Naive thymus-derived CD4-positive, alpha-beta T cell (primary cell): ENCODE measurements around the gene WWC2. TPM values are rescaled to one million over a fixed set of nuclear protein-coding genes. Genes with fewer than 3 reads are reported as not detected.

Source experiments
- ATAC-seq: fragments of 150-1000 bp; cut with Tn5 transposase; 2 replicates; pipeline ENCODE4 v1.10.0; 2021; ENCODE audit warnings: mild to moderate bottlenecking, moderate library complexity
- CTCF ChIA-PET: fragments of 350-600 bp; sonication (Branson Sonifier 250); formaldehyde crosslinking; loops from one replicate; lab custom pipeline; 2021; ENCODE audit warnings: antibody characterized with exemption; lab: Charles Lee
- POLR2A ChIA-PET: fragments of 350-600 bp; sonication (Branson Sonifier 250); formaldehyde crosslinking; loops from one replicate; lab custom pipeline; 2021; ENCODE audit warnings: antibody characterized with exemption, inconsistent platforms; lab: Charles Lee
- DNase-seq, 9 donors: peaks; one replicate each; pipeline versions ENCODE4 v3.0.0 to v3.0.0-alpha.2; 2020 to 2022; ENCODE audit warnings: mixed read lengths in 1 of 9
- H3K27ac ChIP-seq: one replicate; pipeline ENCODE4 v1.7.0; 2013; ENCODE audit warnings: mild to moderate bottlenecking, low read depth, low read length, moderate library complexity
- H3K27me3 ChIP-seq, 2 donors: one replicate each; pipeline ENCODE4 v1.7.0; 2013; ENCODE audit warnings: low read length in 2 of 2, mild to moderate bottlenecking in 2 of 2, moderate library complexity in 2 of 2; ENCODE audit not compliant: control insufficient read depth in 2 of 2, insufficient read depth in 2 of 2
- H3K36me3 ChIP-seq, 3 experiments: 1 replicate in 2 of 3; 2 replicates in 1 of 3; pipeline ENCODE4 v1.7.0; 2013; ENCODE audit warnings: low read length in 3 of 3, mild to moderate bottlenecking in 3 of 3, moderate library complexity in 1 of 3; ENCODE audit not compliant: insufficient read depth in 3 of 3, control insufficient read depth in 2 of 3
- H3K4me1 ChIP-seq, 2 donors: one replicate each; pipeline ENCODE4 v1.7.0; 2013; ENCODE audit warnings: low read length in 2 of 2, mild to moderate bottlenecking in 2 of 2, moderate library complexity in 1 of 2; ENCODE audit not compliant: control insufficient read depth in 2 of 2, insufficient read depth in 2 of 2
- H3K4me3 ChIP-seq: 2 replicates; pipeline ENCODE4 v1.7.0; 2013; ENCODE audit warnings: mild to moderate bottlenecking, low read length
- H3K9me3 ChIP-seq, 3 experiments: 1 replicate in 2 of 3; 2 replicates in 1 of 3; pipeline ENCODE4 v1.7.0; 2013; ENCODE audit warnings: low read length in 3 of 3; ENCODE audit not compliant: control insufficient read depth in 2 of 3
- H3K27ac Mint-ChIP-seq, 9 donors: one replicate each; pipeline ENCODE4 v1.8.0; 2020 to 2022; ENCODE audit warnings: mixed read lengths in 9 of 9, mild to moderate bottlenecking in 8 of 9, moderate library complexity in 5 of 9, inconsistent platforms in 2 of 9
- H3K27me3 Mint-ChIP-seq, 5 donors: one replicate each; pipeline ENCODE4 v1.8.0; 2021 to 2022; ENCODE audit warnings: mixed read lengths in 5 of 5, mild to moderate bottlenecking in 1 of 5
- H3K36me3 Mint-ChIP-seq, 5 donors: one replicate each; pipeline ENCODE4 v1.8.0; 2020 to 2022; ENCODE audit warnings: mixed read lengths in 5 of 5, mild to moderate bottlenecking in 3 of 5, inconsistent platforms in 1 of 5
- H3K4me1 Mint-ChIP-seq, 7 donors: one replicate each; pipeline ENCODE4 v1.8.0; 2020 to 2022; ENCODE audit warnings: mixed read lengths in 7 of 7, mild to moderate bottlenecking in 3 of 7, inconsistent platforms in 1 of 7
- H3K4me3 Mint-ChIP-seq, 10 donors: one replicate each; pipeline ENCODE4 v1.8.0; 2020 to 2022; ENCODE audit warnings: mild to moderate bottlenecking in 10 of 10, mixed read lengths in 10 of 10, moderate library complexity in 6 of 10, inconsistent platforms in 2 of 10
- H3K9me3 Mint-ChIP-seq, 11 donors: one replicate each; pipeline ENCODE4 v1.8.0; 2020 to 2022; ENCODE audit warnings: mixed read lengths in 11 of 11, mild to moderate bottlenecking in 4 of 11, inconsistent platforms in 1 of 11, moderate library complexity in 1 of 11
- intact Hi-C, 2 donors: fragments of 100-400 bp; cut with micrococcal nuclease; formaldehyde crosslinking; loops; one replicate each; pipeline ENCODE4 v1.15.1; 2023
- polyA plus RNA-seq, 2 donors: library from polyadenylated mRNA; unstranded; fragments of 300-500 nt; fragmentation: Illumina TruSeq; gene quantifications; one replicate each; pipeline ENCODE4 v1.2.3, GENCODE V29; 2021
- total RNA-seq, 6 experiments: library from RNA in 5 of 6; stranded (reverse) in 5 of 6; gene quantifications; 1 replicate in 5 of 6; 2 replicates in 1 of 6; pipeline ENCODE4 v1.2.3 and lab custom pipeline; 2021 to 2026

WWC2 gene
- total and polyA plus RNA-seq, 7 experiments from 2014 or later, result 0.07 to 13.8 (median 9.9) TPM

DNA sequence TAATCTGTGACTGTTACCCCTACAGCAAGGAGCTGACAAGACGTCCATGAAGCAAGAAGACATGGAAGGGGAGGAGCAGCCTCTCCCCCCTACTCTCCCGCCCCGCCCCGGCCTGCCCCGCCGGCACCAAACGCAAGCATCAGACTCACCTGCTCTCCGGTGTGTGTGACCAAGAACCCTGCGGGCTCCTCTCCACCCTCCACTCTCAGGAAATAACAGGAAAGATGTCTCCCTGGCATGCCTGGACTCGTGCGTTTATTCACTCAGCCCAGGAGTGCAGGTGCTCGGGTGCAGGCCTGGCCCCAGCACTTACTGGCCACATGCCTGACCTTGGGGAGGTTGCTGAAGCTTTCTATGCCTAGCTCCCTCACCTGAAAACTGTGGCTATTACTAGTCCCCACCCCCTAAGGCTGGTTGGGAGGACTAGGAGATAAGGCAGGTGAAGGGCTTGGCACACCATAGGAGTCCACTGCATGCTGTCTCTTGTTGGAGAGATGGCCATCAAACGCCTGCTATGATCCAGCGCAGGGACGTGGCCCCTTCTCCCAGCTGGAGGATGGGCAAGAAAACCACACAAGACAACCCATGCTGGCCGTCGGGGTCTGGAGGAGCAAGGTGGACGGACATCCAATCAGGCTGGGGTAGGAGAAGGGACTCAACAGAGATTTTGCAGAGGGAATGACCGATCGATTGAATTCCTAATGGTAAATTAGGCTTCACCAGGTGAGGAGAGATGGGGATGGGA is 258.0 kb downstream of the WWC2 start:
- H3K27ac Mint-ChIP-seq, result no peak overlapping the region
- no peak overlapping the region for H3K27ac ChIP-seq
- H3K9me3 Mint-ChIP-seq, result peaks cover 0 to 3% (median 0%) of the 10 kb centered on the region in 11 donors
- H3K27me3 Mint-ChIP-seq, result peaks cover 0 to 2% (median 0%) of the 10 kb centered on the region in 5 donors
- no peak overlapping the region for H3K4me3 Mint-ChIP-seq
- ChIA-PET CTCF (no interaction called here), POLR2A (no interaction called here)
- no peaks in the 10 kb centered on the region for H3K9me3 ChIP-seq
- no peaks in the 10 kb centered on the region for H3K27me3 ChIP-seq
- no peaks in the 10 kb centered on the region for H3K4me1 ChIP-seq
- DNase-seq, result no peak
- H3K36me3 Mint-ChIP-seq, result peaks cover 0 to 3% (median 0%) of the 10 kb centered on the region in 5 donors
- H3K4me1 Mint-ChIP-seq, result no peaks in the 10 kb centered on the region
- H3K4me3 ChIP-seq, result no peak overlapping the region
- no peak for ATAC-seq
- intact Hi-C loops, result no loop called here
- no peaks in the 10 kb centered on the region for H3K36me3 ChIP-seq

DNA sequence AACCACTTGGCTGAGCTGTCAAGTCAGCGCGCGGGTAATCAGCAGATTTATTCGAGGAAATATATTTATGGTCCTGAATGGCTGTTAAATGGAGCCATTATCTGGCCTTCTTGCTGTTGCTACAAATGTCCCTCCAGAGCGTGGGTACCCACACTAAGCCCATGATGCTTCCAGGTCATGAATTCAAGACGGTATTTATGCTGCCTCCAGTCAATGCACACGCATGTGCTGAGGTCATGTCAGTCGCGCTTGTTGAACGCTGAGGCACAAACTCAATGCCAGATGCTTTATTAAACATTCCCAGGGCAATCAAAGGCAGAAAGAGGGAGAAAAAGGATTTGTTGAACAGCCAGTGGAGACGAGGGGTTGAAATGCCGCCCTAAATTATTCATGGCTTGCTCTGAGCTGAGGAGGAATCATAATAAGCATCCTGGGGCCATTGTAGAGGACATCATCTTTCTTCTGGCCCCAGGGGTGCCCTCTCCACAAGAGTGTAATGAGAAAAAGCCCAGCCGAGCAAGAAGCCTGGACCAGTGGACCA is 259.2 kb downstream of the WWC2 start:
- no peak for DNase-seq
- Histone ChIP-seq H3K36me3 (no peaks in the 10 kb centered on the region), H3K9me3 (no peaks in the 10 kb centered on the region), H3K4me1 (no peaks in the 10 kb centered on the region), H3K27me3 (no peaks in the 10 kb centered on the region), H3K4me3 (no peak overlapping the region), H3K27ac (no peak overlapping the region)
- Mint-ChIP-seq H3K4me1 (no peaks in the 10 kb centered on the region), H3K36me3 (no peaks in the 10 kb centered on the region), H3K27ac (no peak overlapping the region), H3K4me3 (no peak overlapping the region), H3K27me3 (peaks cover 0 to 4% (median 0%) of the 10 kb centered on the region in 5 donors), H3K9me3 (peaks cover 0 to 3% (median 0%) of the 10 kb centered on the region in 11 donors)
- POLR2A ChIA-PET, result interaction anchor here (0.6 kb wide), 1 partner anchor 430 kb away, joined by 3 read pairs; no protein-coding TSS in a partner anchor
- intact Hi-C loops, result no loop called here
- CTCF ChIA-PET, result no interaction called here
- no peak for ATAC-seq

DNA sequence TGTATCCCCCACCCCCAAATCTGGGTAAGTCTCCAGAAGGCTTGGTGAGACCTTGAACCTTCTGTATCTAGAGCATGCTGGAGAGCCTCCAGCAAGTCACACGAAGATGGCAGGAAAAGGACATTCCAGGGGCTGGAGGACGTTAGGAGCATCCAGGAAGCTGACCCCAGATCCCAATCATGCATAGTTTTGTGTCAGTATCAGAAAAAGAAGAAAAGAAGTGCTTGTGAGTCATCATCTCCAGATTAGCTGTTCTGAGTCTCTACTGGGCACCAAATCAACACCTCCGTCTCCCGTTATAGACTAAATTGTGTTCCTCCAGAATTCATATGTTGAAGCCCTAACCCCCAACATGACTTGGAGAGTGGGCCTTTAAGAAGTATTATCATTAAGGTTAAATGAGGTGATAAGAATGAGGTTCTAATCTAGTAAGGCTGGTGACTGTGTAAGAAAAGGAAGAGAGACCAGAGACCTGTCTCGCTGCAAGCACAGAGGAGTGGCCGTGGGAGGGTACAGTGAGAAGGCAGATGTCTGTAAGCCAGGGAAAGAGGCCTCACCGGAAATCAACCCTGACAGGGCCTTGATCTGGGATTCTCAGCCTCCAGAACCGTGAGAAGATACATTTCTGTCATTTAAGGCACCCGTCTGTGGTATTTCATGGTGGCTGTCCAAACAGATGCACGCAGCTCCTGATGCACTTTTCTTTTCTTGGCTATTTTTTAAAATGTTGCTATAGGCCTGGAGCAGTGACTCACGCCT is 261.3 kb downstream of the WWC2 start:
- H3K9me3 Mint-ChIP-seq, result peaks cover 0 to 3% (median 0%) of the 10 kb centered on the region in 11 donors
- ChIA-PET POLR2A (no interaction called here), CTCF (no interaction called here)
- H3K27me3 ChIP-seq, result no peaks in the 10 kb centered on the region
- no peak overlapping the region for H3K4me3 ChIP-seq
- no peak overlapping the region for H3K27ac Mint-ChIP-seq
- H3K27ac ChIP-seq, result no peak overlapping the region
- DNase-seq (no peak), ATAC-seq (no peak)
- peaks cover 0 to 4% (median 0%) of the 10 kb centered on the region in 5 donors for H3K27me3 Mint-ChIP-seq
- no peak overlapping the region for H3K4me3 Mint-ChIP-seq
- no peaks in the 10 kb centered on the region for H3K4me1 ChIP-seq
- H3K9me3 ChIP-seq, result no peaks in the 10 kb centered on the region
- H3K36me3 ChIP-seq, result no peaks in the 10 kb centered on the region
- intact Hi-C loops, result loop anchor here in 1 of 2 donors (5.0 kb wide), 1 partner anchor 37 kb away; no protein-coding TSS in a partner anchor
- H3K36me3 Mint-ChIP-seq, result no peaks in the 10 kb centered on the region
- H3K4me1 Mint-ChIP-seq, result no peaks in the 10 kb centered on the region

DNA sequence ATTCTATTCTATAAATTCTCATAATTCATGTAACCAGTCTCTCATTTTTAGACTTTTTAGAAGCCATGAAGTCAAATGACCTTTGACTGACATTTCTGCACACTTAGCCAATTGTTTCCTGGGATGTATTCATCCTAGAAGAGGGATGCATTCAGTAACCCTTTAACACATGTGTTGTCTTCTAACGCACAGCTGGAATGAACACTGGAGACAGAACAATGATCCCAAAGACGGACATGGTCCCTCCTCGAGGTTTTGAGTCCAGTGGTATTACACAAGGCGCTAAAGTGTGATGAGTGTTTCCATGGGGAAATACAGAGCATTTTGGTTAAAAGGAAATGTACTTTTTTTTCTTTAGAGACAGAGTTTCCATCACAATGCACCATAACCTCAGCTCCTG is 263.0 kb downstream of the WWC2 start:
- DNase-seq (no peak), ATAC-seq (no peak)
- Mint-ChIP-seq H3K9me3 (peaks cover 0 to 3% (median 0%) of the 10 kb centered on the region in 11 donors), H3K4me1 (no peaks in the 10 kb centered on the region), H3K27ac (no peak overlapping the region), H3K27me3 (peaks cover 0 to 4% (median 0%) of the 10 kb centered on the region in 5 donors), H3K4me3 (no peak overlapping the region), H3K36me3 (no peaks in the 10 kb centered on the region)
- Histone ChIP-seq H3K9me3 (no peaks in the 10 kb centered on the region), H3K27ac (no peak overlapping the region), H3K4me3 (no peak overlapping the region), H3K36me3 (no peaks in the 10 kb centered on the region), H3K4me1 (no peaks in the 10 kb centered on the region), H3K27me3 (no peaks in the 10 kb centered on the region)
- intact Hi-C loops, result loop anchor here in 1 of 2 donors (5.0 kb wide), 1 partner anchor 35 kb away; no protein-coding TSS in a partner anchor
- ChIA-PET POLR2A (no interaction called here), CTCF (no interaction called here)

DNA sequence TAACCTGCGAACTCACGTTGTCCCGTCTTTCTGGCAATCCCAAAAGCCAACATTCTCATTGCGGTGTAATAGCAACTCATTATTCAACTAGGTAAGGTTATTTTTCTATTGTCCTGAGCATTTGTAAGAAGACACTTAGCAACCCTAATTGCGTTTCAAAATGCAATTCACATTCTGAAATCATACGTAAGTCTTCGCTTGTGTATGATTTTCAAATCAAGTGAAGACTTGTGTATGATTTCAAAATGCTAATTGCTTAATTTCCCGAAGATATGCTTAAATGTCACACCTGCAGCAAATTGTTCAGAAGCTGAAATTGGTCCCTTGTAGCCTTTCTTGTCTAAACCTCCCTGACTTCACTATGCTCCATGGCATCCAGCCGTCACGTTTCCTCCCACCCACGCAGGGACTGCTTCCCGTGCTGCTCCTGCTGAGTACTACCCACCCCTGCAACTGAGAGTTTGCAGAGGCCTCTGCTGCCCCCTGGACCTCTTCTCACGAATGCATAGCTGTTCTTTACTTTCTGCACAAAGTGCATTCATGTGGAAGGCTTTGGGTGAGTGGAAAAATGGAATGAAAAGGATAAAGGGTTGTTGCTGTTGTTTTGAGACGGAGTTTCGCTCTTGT is 264.0 kb downstream of the WWC2 start:
- CTCF ChIA-PET, result no interaction called here
- H3K27me3 Mint-ChIP-seq, result peaks cover 0 to 4% (median 0%) of the 10 kb centered on the region in 5 donors
- H3K9me3 Mint-ChIP-seq, result peaks cover 0 to 2% (median 0%) of the 10 kb centered on the region in 11 donors
- ATAC-seq (no peak), DNase-seq (no peak)
- H3K27ac Mint-ChIP-seq, result no peak overlapping the region
- H3K36me3 ChIP-seq, result no peaks in the 10 kb centered on the region
- no peaks in the 10 kb centered on the region for H3K4me1 ChIP-seq
- H3K27ac ChIP-seq, result no peak overlapping the region
- no peaks in the 10 kb centered on the region for H3K27me3 ChIP-seq
- no peak overlapping the region for H3K4me3 ChIP-seq
- H3K9me3 ChIP-seq, result no peaks in the 10 kb centered on the region
- POLR2A ChIA-PET, result no interaction called here
- no peaks in the 10 kb centered on the region for H3K4me1 Mint-ChIP-seq
- H3K36me3 Mint-ChIP-seq, result no peaks in the 10 kb centered on the region
- intact Hi-C loops, result loop anchor here in 1 of 2 donors (5.0 kb wide), 1 partner anchor 34 kb away; no protein-coding TSS in a partner anchor
- H3K4me3 Mint-ChIP-seq, result no peak overlapping the region

DNA sequence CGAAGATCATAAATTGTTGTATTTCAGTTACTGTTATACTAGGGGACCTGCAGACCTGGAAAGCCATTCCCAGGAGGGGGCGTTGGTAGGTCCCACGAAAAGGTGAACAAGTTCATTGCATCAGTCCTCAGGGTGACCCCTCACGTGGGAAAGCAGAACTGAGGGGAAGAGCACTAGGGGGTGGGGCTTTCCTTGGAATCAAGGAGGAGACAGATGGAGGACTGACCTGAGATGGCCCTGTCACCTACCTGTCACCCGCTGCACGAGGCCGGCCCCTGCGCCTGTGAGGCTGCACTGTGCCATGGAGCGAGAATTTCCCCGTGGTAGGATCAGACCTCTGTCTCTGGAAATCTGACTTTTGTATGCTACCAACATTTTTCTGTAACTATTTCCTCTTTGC is 265.0 kb downstream of the WWC2 start:
- DNase-seq, result no peak
- Histone ChIP-seq H3K9me3 (no peaks in the 10 kb centered on the region), H3K27me3 (no peaks in the 10 kb centered on the region), H3K4me1 (no peaks in the 10 kb centered on the region), H3K27ac (no peak overlapping the region), H3K4me3 (no peak overlapping the region), H3K36me3 (no peaks in the 10 kb centered on the region)
- H3K4me3 Mint-ChIP-seq, result no peak overlapping the region
- H3K9me3 Mint-ChIP-seq, result peaks cover 0 to 2% (median 0%) of the 10 kb centered on the region in 11 donors
- peaks cover 0 to 3% (median 0%) of the 10 kb centered on the region in 5 donors for H3K36me3 Mint-ChIP-seq
- no peak overlapping the region for H3K27ac Mint-ChIP-seq
- H3K27me3 Mint-ChIP-seq, result peaks cover 0 to 4% (median 0%) of the 10 kb centered on the region in 5 donors
- ChIA-PET POLR2A (no interaction called here), CTCF (no interaction called here)
- ATAC-seq, result no peak
- intact Hi-C loops, result loop anchor here in 1 of 2 donors (5.0 kb wide), 1 partner anchor 33 kb away; no protein-coding TSS in a partner anchor
- H3K4me1 Mint-ChIP-seq, result no peaks in the 10 kb centered on the region
